Liver (tissue), 9 donors: ENCODE results near the gene VGLL3. TPM values are rescaled to one million over a fixed set of nuclear protein-coding genes. Genes with fewer than 3 reads are reported as not detected.

Source experiments
- DNase-seq: peaks from one replicate; pipeline ENCODE4 v3.0.0-alpha.2; 2017; ENCODE audit warnings: low spot score
- H3K27ac ChIP-seq, 2 donors: one replicate each; pipeline ENCODE4 v1.7.0; 2013; ENCODE audit warnings: inconsistent platforms in 2 of 2, low read length in 2 of 2, control low read depth in 1 of 2, low read depth in 1 of 2, mild to moderate bottlenecking in 1 of 2
- H3K27me3 ChIP-seq, 4 donors: one replicate each; pipeline versions ENCODE4 v1.6.1 to v1.7.0; 2013; ENCODE audit warnings: low read length in 3 of 4, inconsistent platforms in 1 of 4, mild to moderate bottlenecking in 1 of 4, moderate library complexity in 1 of 4; ENCODE audit not compliant: control insufficient read depth in 4 of 4, insufficient read depth in 4 of 4
- H3K36me3 ChIP-seq, 4 donors: one replicate each; pipeline versions ENCODE4 v1.6.1 to v1.7.0; 2013; ENCODE audit warnings: low read length in 3 of 4, mild to moderate bottlenecking in 3 of 4, low read depth in 1 of 4, moderate library complexity in 1 of 4; ENCODE audit not compliant: control insufficient read depth in 4 of 4, insufficient read depth in 3 of 4
- H3K4me1 ChIP-seq, 4 donors: one replicate each; pipeline versions ENCODE4 v1.6.1 to v1.7.0; 2013; ENCODE audit warnings: low read length in 3 of 4, mild to moderate bottlenecking in 3 of 4, moderate library complexity in 1 of 4; ENCODE audit not compliant: control insufficient read depth in 4 of 4, insufficient read depth in 4 of 4
- H3K4me3 ChIP-seq, 3 donors: one replicate each; pipeline versions ENCODE4 v1.6.1 to v1.7.0; 2013; ENCODE audit warnings: low read length in 3 of 3, control low read depth in 1 of 3, low read depth in 1 of 3, mild to moderate bottlenecking in 1 of 3
- H3K9ac ChIP-seq, 2 donors: one replicate each; pipeline ENCODE4 v1.7.0; 2013; ENCODE audit warnings: low read length in 2 of 2, mild to moderate bottlenecking in 2 of 2, moderate library complexity in 2 of 2, control low read depth in 1 of 2, low read depth in 1 of 2
- H3K9me3 ChIP-seq, 4 donors: one replicate each; pipeline versions ENCODE4 v1.6.1 to v1.7.0; 2013; ENCODE audit warnings: low read length in 3 of 4; ENCODE audit not compliant: control insufficient read depth in 4 of 4
- CTCF ChIP-seq: fragments of 150-350 bp; IDR thresholded peaks from 2 replicates; pipeline ENCODE4 v1.5.1; 2017; ENCODE audit warnings: improper control_type of control experiment, low read depth, low read length; ENCODE audit not compliant: missing input control
- EGR1 ChIP-seq, 2 donors: IDR thresholded peaks; 2 replicates each; pipeline ENCODE4 v1.6.1; 2016 to 2018; ENCODE audit warnings: antibody characterized with exemption in 2 of 2, low read depth in 2 of 2
- FOXA1 ChIP-seq: IDR thresholded peaks from 2 replicates; pipeline ENCODE4 v1.6.1; 2016; ENCODE audit warnings: antibody characterized with exemption
- FOXA2 ChIP-seq: IDR thresholded peaks from 2 replicates; pipeline ENCODE4 v1.6.1; 2016; ENCODE audit warnings: antibody characterized with exemption
- GABPA ChIP-seq, 2 donors: IDR thresholded peaks in 1 of 2; conservative IDR thresholded peaks in 1 of 2; 2 replicates each; pipeline ENCODE4 v1.6.1; 2016; ENCODE audit warnings: antibody characterized with exemption in 2 of 2, mild to moderate bottlenecking in 1 of 2, moderate library complexity in 1 of 2
- HNF4A ChIP-seq, 2 donors: conservative IDR thresholded peaks; 2 replicates each; pipeline ENCODE4 v1.6.1; 2016; ENCODE audit warnings: antibody characterized with exemption in 2 of 2, mild to moderate bottlenecking in 2 of 2
- HNF4G ChIP-seq: IDR thresholded peaks from 2 replicates; pipeline ENCODE4 v1.6.1; 2016; ENCODE audit warnings: antibody characterized with exemption
- JUND ChIP-seq, 2 donors: IDR thresholded peaks; 2 replicates each; pipeline ENCODE4 v1.6.1; 2016; ENCODE audit warnings: antibody characterized with exemption in 2 of 2
- MAX ChIP-seq: IDR thresholded peaks from 2 replicates; pipeline ENCODE4 v1.6.1; 2016; ENCODE audit warnings: antibody characterized with exemption
- NR2F2 ChIP-seq: IDR thresholded peaks from 2 replicates; pipeline ENCODE4 v1.6.1; 2016; ENCODE audit warnings: antibody characterized with exemption
- RAD21 ChIP-seq, 2 donors: IDR thresholded peaks; 2 replicates each; pipeline ENCODE4 v1.6.1; 2016; ENCODE audit warnings: antibody characterized with exemption in 2 of 2, mild to moderate bottlenecking in 2 of 2
- RXRA ChIP-seq, 2 donors: IDR thresholded peaks; 2 replicates each; pipeline ENCODE4 v1.6.1; 2017 to 2018; ENCODE audit warnings: antibody characterized with exemption in 2 of 2, mild to moderate bottlenecking in 1 of 2
- SP1 ChIP-seq: IDR thresholded peaks from 2 replicates; pipeline ENCODE4 v1.6.1; 2018; ENCODE audit warnings: antibody characterized with exemption, mild to moderate bottlenecking
- TAF1 ChIP-seq: conservative IDR thresholded peaks from 2 replicates; pipeline ENCODE4 v1.6.1; 2016; ENCODE audit warnings: antibody characterized with exemption, mild to moderate bottlenecking
- YY1 ChIP-seq: IDR thresholded peaks from 2 replicates; pipeline ENCODE4 v1.6.1; 2016; ENCODE audit warnings: antibody characterized with exemption, mild to moderate bottlenecking
- ZBTB33 ChIP-seq: IDR thresholded peaks from 2 replicates; pipeline ENCODE4 v1.6.1; 2016; ENCODE audit warnings: antibody characterized with exemption
- WGBS: extraction: QIAGEN DNeasy Blood & Tissue Kit; methylation state at CpG from one replicate; pipeline ENCODE4 v1.1.7; 2013; 5-methylcytosine and 5-hydroxymethylcytosine counted together
- polyA plus RNA-seq, 2 donors: library from polyadenylated mRNA; stranded (reverse) in 1 of 2; unstranded in 1 of 2; fragments of 200-250 nt in 1 of 2; fragments of >200 nt in 1 of 2; fragmentation: Nextera tagmentation in 1 of 2; extraction: Ambion mirVana in 1 of 2; gene quantifications; one replicate each; pipeline versions ENCODE4 v1.2.1 to v1.2.3, GENCODE V29; 2013 to 2015
- total RNA-seq, 2 donors: library from RNA; depleted of rRNA; stranded (reverse); fragments of >200 nt; gene quantifications; one replicate each; pipeline ENCODE4 v1.2.3, GENCODE V29; 2014
- TF ChIP-seq, protein P1 (sequence below): IDR thresholded peaks from 2 replicates; pipeline ENCODE4 v1.6.1; 2016; ENCODE audit warnings: antibody characterized with exemption
- TF ChIP-seq, protein P2 (sequence below): IDR thresholded peaks from 2 replicates; pipeline ENCODE4 v1.6.1; 2016; ENCODE audit warnings: antibody characterized with exemption, mild to moderate bottlenecking
- donor health status: healthy.
- donor health status: healthy.
- donor health status: healthy.
- donor health status: healthy.
- donor health status: healthy.

The VGLL3 gene
- total and polyA plus RNA-seq, 4 donors = 0.08 to 1.3 (median 0.63) TPM

- 52% methylated on average over 4 of the region's 4 CpGs for WGBS
- H3K27ac ChIP-seq = no peak overlapping the region
- H3K27me3 ChIP-seq = peaks cover 0 to 3% (median 0%) of the 10 kb centered on the region in 4 donors
- no peak overlapping the region for H3K4me3 ChIP-seq
- H3K4me1 ChIP-seq = no peaks in the 10 kb centered on the region
- H3K36me3 ChIP-seq = no peaks in the 10 kb centered on the region
- no peak overlapping the region for H3K9ac ChIP-seq
- no peak for DNase-seq
- no peaks in the 10 kb centered on the region for H3K9me3 ChIP-seq
- peak; percentile 48 to 54 for TF ChIP-seq RAD21 (IDR thresholded peaks at IDR 0.05)
- no peak for TF ChIP-seq MAX
Measured at GRCh38 chr3:87006844-87007439, 16.0 kb upstream of the VGLL3 start.

- H3K27ac ChIP-seq = no peak overlapping the region
- H3K27me3 ChIP-seq = peaks cover 0 to 3% (median 0%) of the 10 kb centered on the region in 4 donors
- H3K4me3 ChIP-seq = no peak overlapping the region
- H3K9ac ChIP-seq = no peak overlapping the region
- no peaks in the 10 kb centered on the region for H3K4me1 ChIP-seq
- TF ChIP-seq RAD21 (IDR thresholded peaks at IDR 0.05) = no peak
- TF ChIP-seq CTCF = no peak
- TF ChIP-seq MAX = no peak
- TF ChIP-seq, protein P1, sequence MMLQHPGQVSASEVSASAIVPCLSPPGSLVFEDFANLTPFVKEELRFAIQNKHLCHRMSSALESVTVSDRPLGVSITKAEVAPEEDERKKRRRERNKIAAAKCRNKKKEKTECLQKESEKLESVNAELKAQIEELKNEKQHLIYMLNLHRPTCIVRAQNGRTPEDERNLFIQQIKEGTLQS = no peak
- TF ChIP-seq, protein P2, sequence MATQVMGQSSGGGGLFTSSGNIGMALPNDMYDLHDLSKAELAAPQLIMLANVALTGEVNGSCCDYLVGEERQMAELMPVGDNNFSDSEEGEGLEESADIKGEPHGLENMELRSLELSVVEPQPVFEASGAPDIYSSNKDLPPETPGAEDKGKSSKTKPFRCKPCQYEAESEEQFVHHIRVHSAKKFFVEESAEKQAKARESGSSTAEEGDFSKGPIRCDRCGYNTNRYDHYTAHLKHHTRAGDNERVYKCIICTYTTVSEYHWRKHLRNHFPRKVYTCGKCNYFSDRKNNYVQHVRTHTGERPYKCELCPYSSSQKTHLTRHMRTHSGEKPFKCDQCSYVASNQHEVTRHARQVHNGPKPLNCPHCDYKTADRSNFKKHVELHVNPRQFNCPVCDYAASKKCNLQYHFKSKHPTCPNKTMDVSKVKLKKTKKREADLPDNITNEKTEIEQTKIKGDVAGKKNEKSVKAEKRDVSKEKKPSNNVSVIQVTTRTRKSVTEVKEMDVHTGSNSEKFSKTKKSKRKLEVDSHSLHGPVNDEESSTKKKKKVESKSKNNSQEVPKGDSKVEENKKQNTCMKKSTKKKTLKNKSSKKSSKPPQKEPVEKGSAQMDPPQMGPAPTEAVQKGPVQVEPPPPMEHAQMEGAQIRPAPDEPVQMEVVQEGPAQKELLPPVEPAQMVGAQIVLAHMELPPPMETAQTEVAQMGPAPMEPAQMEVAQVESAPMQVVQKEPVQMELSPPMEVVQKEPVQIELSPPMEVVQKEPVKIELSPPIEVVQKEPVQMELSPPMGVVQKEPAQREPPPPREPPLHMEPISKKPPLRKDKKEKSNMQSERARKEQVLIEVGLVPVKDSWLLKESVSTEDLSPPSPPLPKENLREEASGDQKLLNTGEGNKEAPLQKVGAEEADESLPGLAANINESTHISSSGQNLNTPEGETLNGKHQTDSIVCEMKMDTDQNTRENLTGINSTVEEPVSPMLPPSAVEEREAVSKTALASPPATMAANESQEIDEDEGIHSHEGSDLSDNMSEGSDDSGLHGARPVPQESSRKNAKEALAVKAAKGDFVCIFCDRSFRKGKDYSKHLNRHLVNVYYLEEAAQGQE = no peak
- TF ChIP-seq JUND (IDR thresholded peaks at IDR 0.05) = no peak
- no peak for TF ChIP-seq HNF4G
- no peak for TF ChIP-seq NR2F2
- no peak for TF ChIP-seq RXRA (IDR thresholded peaks at IDR 0.05)
- no peak for TF ChIP-seq EGR1 (IDR thresholded peaks at IDR 0.05; ENCODE audit: low read depth in 2 of 2)
- no peak for TF ChIP-seq FOXA1
- TF ChIP-seq ZBTB33 = no peak
- no peak for TF ChIP-seq HNF4A (conservative IDR thresholded peaks at IDR 0.05)
- no peak for TF ChIP-seq FOXA2
- TF ChIP-seq SP1 = no peak
- no peak for TF ChIP-seq YY1
- no peak for TF ChIP-seq TAF1
- TF ChIP-seq GABPA (IDR thresholded peaks at IDR 0.05 in 1 of 2, conservative IDR thresholded peaks at IDR 0.05 in 1 of 2) = no peak
- WGBS = 66% methylated on average over 2 of the region's 2 CpGs
- H3K36me3 ChIP-seq = no peaks in the 10 kb centered on the region
- no peak for DNase-seq
- no peaks in the 10 kb centered on the region for H3K9me3 ChIP-seq
Measured at GRCh38 chr3:87004883-87005282, 13.9 kb upstream of the VGLL3 start.
